VCaP (cell line): Measurements from ENCODE around the gene VAMP2.
"Not testable (repeated sequence)": the region's sequence is repeated elsewhere in the genome, so short reads cannot be mapped to it uniquely, and the experiment has no call there.

Experiments
- H3K27ac ChIP-seq: fragments of 450-650 bp; 2 replicates; pipeline ENCODE4 v1.5.1; 2017
- CTCF ChIP-seq: fragments of 450-650 bp; conservative IDR thresholded peaks from 2 replicates; pipeline ENCODE4 v1.5.1; 2017; ENCODE audit warnings: mild to moderate bottlenecking, moderate library complexity

The VAMP2 gene

GRCh38 chr17:8173056-8173870, 10.5 kb upstream of the VAMP2 start:
- H3K27ac ChIP-seq: peak overlapping the region; percentile 90
- no peak for TF ChIP-seq CTCF

GRCh38 chr17:8170186-8170585, 7.4 kb upstream of the VAMP2 start:
- not testable (repeated sequence) for H3K27ac ChIP-seq

DNA sequence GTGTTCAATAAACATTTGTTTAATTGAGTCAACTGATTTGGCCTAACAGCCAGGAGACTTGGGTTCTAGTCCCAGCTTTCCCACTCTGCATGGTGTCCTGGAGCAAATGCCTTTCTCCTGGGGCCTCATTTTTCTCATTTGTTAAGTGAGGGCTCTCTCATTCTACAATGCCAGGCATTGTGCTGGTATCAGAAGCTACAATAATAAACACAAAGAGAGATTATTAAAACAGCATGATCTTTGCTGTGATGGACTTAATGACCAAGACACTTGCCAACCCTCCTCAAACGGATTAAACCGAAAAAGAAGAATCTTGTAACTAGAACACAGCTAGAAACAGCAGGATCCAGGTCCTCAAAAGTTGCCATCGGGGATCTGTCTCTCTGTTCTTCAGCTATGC, 4.8 kb upstream of the VAMP2 start:
- TF ChIP-seq CTCF: no peak
- no peak overlapping the region for H3K27ac ChIP-seq

- TF ChIP-seq CTCF: no peak
- H3K27ac ChIP-seq: no peak overlapping the region
Measured at GRCh38 chr17:8166731-8167130, 4.0 kb upstream of the VAMP2 start.

DNA sequence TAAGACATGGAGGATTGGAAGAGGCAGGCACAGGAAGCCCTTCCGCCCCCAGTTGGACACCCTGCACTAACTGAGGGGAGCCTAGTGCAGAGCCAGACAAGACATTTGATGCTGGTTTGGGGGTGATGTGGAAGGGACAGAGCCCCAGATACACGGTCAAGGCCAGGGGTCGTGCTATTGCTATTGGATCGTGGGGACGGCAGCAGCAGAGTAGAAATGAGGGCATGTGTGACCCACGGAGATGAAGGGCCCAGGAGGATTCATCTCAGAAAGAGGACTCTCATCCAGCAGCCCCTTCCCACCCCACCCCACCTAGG, 2.0 kb upstream of the VAMP2 start:
- no peak for TF ChIP-seq CTCF
- no peak overlapping the region for H3K27ac ChIP-seq

- no peak for TF ChIP-seq CTCF
- no peak overlapping the region for H3K27ac ChIP-seq
Measured at GRCh38 chr17:8163978-8164814, 1.4 kb upstream of the VAMP2 start.

DNA sequence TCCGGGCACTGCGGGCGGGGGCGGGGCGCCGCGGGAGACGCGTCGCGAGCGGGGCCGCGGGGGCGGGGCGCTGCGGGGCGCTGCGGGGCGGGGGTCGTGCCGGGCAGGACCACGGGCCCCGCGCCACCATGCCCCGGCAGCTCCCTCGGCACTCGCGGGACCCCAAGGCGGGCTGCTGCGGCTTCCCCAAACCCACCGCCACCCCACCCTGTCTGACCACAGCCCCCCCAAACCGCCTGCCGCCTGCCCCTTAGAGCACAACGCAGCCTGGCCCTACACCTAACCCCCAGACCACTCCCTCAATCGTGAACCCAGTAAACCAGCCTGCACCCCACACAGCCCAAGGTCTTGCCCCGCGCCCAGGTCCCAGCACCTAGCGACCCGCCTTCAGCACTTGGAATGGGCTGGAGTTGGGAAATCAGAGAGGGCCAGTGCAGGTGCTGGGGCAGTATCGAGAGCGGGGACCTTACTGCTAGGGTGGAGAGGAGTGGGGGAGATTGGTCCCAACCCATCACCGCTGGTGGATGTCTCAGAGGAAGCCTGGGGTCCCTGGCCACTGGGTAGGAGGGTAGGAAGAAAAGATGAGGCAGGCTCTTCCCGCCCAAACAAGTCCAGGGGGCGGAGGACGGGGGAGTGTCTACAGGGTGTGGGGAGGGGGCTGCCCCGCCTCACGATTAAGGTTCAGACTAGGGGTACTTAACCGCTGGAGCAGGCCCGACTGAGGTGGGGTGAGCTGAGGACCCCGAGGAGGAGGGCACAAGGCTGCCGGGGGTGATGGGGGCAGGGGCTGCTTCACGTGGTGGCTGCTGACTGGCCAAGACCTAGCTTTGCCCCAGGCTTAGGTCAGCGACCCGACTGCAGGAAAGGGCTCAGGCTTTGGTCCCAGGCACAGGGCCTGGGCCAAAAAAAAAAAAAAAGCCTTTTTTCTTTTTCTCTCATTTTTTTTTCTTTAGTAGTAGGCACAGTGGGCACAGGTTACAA, 539 bp upstream of the VAMP2 start:
- no peak for TF ChIP-seq CTCF
- peak overlapping the region; percentile 90 for H3K27ac ChIP-seq
